H4 (cell line): Measurements from ENCODE around the gene FZR1. TPM values are rescaled to one million over a fixed set of nuclear protein-coding genes. Genes with fewer than 3 reads are reported as not detected.
"Not testable (repeated sequence)": the region's sequence is repeated elsewhere in the genome, so short reads cannot be mapped to it uniquely, and the experiment has no call there.

ENCODE experiments used
- DNase-seq: peaks from one replicate; pipeline ENCODE4 v3.0.0-alpha.2; 2015; ENCODE audit warnings: low spot score
- total RNA-seq: library from RNA; depleted of rRNA; stranded (reverse); fragments of >200 nt; shearing (Covaris generic); gene quantifications from 2 replicates; pipeline ENCODE4 v1.2.3, GENCODE V29; 2014

Gene FZR1
- total RNA-seq, 1 experiment from 2014 or later, result 20.0 TPM

GRCh38 chr19:3528539-3529211 is 22.6 kb downstream of the FZR1 start:
- no peak for DNase-seq

- not testable (repeated sequence) for DNase-seq
Measured at GRCh38 chr19:3529299-3529698, 23.2 kb downstream of the FZR1 start.

GRCh38 chr19:3530389-3530788 is 24.3 kb downstream of the FZR1 start:
- no peak for DNase-seq

- DNase-seq, result no peak
Measured at GRCh38 chr19:3531716-3532115, 25.6 kb downstream of the FZR1 start.

GRCh38 chr19:3532154-3532786 is 26.2 kb downstream of the FZR1 start:
- DNase-seq, result no peak

- DNase-seq, result no peak
Measured at GRCh38 chr19:3533033-3533432, 26.9 kb downstream of the FZR1 start.

- DNase-seq, result no peak
Measured at GRCh38 chr19:3533563-3534216, 27.6 kb downstream of the FZR1 start.

GRCh38 chr19:3534375-3535234 is 28.5 kb downstream of the FZR1 start:
- no peak for DNase-seq

- DNase-seq, result no peak
Measured at GRCh38 chr19:3535235-3535535, 29.1 kb downstream of the FZR1 start.

- no peak for DNase-seq
Measured at GRCh38 chr19:3535563-3535965, 29.5 kb downstream of the FZR1 start.

GRCh38 chr19:3535981-3536380 is 29.9 kb downstream of the FZR1 start:
- DNase-seq, result no peak

GRCh38 chr19:3536429-3537100 is 30.5 kb downstream of the FZR1 start:
- no peak for DNase-seq

GRCh38 chr19:3537101-3537437 is 31.0 kb downstream of the FZR1 start:
- no peak for DNase-seq

GRCh38 chr19:3537438-3538240 is 31.5 kb downstream of the FZR1 start:
- no peak for DNase-seq

GRCh38 chr19:3538258-3538929 is 32.3 kb downstream of the FZR1 start:
- DNase-seq, result no peak

- DNase-seq, result no peak
Measured at GRCh38 chr19:3538965-3539755, 33.0 kb downstream of the FZR1 start, which contains the start of gene TEKTIP1. TEKTIP1 (plus strand) TSS chr19:3539174; CDS start chr19:3539178, 4 bp downstream.

GRCh38 chr19:3539756-3540118 is 33.6 kb downstream of the FZR1 start:
- no peak for DNase-seq

- no peak for DNase-seq
Measured at GRCh38 chr19:3543150-3544057, 37.3 kb downstream of the FZR1 start.

- no peak for DNase-seq
Measured at GRCh38 chr19:3544058-3544376, 37.9 kb downstream of the FZR1 start.
